ENCODE data around the gene PGLYRP4. TPM values are rescaled to one million over a fixed set of nuclear protein-coding genes. Genes with fewer than 3 reads are reported as not detected.

Gene PGLYRP4
- total RNA-seq, 2 experiments from 2014 or later: not detected

DNA sequence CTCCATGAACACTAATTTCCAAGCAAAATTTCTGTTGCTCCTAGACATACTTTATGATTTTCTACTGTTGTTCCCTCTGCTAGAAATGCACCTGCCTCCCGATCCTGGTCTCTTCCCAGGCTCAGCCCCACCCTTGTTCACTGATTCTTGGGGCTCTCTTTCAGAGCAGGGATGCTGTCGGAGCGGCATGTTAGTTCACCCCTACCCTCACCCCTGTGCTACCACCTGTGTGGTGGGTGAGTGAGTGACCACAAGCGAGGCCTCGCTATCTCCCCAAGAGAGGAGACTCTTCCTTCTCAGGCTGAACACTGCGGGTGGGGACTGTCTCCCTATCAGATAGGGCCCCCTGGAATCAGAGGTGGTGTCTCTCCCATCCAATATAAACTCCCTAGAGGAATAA, 47.1 kb upstream of the PGLYRP4 start:
- ATAC-seq (no peak), DNase-seq (no peak)
- POLR2A ChIA-PET: no interaction called here
- Mint-ChIP-seq H3K27me3 (peaks cover 6% of the 10 kb centered on the region), H3K9me3 (no peaks in the 10 kb centered on the region), H3K27ac (no peak overlapping the region), H3K4me3 (no peak overlapping the region), H3K4me1 (ENCODE audit: low read depth) (no peaks in the 10 kb centered on the region), H3K36me3 (ENCODE audit: low read depth) (no peaks in the 10 kb centered on the region)
- TF ChIP-seq, protein P1, sequence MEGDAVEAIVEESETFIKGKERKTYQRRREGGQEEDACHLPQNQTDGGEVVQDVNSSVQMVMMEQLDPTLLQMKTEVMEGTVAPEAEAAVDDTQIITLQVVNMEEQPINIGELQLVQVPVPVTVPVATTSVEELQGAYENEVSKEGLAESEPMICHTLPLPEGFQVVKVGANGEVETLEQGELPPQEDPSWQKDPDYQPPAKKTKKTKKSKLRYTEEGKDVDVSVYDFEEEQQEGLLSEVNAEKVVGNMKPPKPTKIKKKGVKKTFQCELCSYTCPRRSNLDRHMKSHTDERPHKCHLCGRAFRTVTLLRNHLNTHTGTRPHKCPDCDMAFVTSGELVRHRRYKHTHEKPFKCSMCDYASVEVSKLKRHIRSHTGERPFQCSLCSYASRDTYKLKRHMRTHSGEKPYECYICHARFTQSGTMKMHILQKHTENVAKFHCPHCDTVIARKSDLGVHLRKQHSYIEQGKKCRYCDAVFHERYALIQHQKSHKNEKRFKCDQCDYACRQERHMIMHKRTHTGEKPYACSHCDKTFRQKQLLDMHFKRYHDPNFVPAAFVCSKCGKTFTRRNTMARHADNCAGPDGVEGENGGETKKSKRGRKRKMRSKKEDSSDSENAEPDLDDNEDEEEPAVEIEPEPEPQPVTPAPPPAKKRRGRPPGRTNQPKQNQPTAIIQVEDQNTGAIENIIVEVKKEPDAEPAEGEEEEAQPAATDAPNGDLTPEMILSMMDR (IDR thresholded peaks at IDR 0.05): no peak
- CTCF ChIA-PET: no interaction called here
- intact Hi-C loops (cut with micrococcal nuclease): no loop called here

DNA sequence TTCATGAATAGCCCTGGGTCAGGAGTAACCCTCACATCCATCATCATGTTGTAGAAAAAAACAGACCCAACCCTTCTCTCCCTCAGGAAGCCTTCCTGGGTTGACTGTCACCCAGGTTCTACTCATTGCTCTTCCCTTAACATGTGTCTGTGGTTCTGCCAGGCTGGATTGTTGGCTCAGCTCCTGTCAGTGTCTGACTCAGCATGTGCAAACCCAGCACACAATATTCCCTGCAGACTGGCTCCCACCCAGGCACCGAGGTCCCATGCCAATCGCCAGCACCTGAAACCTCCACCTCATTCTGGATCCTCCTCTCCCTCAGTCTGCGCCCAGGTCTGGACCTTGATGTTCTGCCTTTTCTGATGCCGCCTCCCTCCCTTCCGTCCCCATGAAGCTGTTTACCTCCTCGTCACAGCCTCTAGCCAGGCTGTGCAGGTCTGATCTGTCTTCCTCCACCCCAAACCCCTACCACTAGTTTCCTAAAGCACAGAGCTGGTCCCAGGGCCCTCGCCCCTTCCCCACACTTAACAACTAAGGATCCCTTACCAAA, 46.6 kb upstream of the PGLYRP4 start:
- H3K9me3 Mint-ChIP-seq: no peaks in the 10 kb centered on the region
- no peak overlapping the region for H3K4me3 Mint-ChIP-seq
- no peak overlapping the region for H3K27ac Mint-ChIP-seq
- H3K36me3 Mint-ChIP-seq (ENCODE audit: low read depth): no peaks in the 10 kb centered on the region
- no peak for DNase-seq
- CTCF ChIA-PET: no interaction called here
- TF ChIP-seq, protein P1 (IDR thresholded peaks at IDR 0.05): no peak
- POLR2A ChIA-PET: no interaction called here
- ATAC-seq: no peak
- intact Hi-C loops (cut with micrococcal nuclease): no loop called here
- H3K27me3 Mint-ChIP-seq: peaks cover 6% of the 10 kb centered on the region
- H3K4me1 Mint-ChIP-seq (ENCODE audit: low read depth): no peaks in the 10 kb centered on the region

DNA sequence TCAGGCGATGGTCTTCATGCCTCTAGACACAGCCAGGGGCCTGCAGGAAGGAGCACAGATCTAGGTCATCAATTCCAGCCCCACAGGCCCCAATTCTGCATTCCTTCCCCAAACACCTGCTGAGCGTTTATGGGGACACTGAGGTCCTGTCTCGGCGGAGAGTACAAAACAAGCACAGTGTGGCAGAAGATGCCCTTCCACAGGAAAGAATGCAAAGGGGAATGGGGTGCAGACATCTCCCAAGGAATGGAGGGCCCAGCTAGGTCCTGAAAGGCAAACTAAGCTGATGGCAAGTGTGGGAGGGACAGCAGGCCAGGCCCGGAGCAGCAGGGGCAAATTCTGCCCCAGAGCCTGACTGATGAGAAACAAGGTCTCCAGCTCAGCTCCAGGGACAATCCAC, 45.8 kb upstream of the PGLYRP4 start:
- intact Hi-C loops (cut with micrococcal nuclease): no loop called here
- no peak for ATAC-seq
- ChIA-PET CTCF (no interaction called here), POLR2A (no interaction called here)
- no peak for DNase-seq
- H3K4me3 Mint-ChIP-seq: no peak overlapping the region
- TF ChIP-seq, protein P1 (IDR thresholded peaks at IDR 0.05): no peak
- H3K27me3 Mint-ChIP-seq: peaks cover 6% of the 10 kb centered on the region
- H3K27ac Mint-ChIP-seq: no peak overlapping the region
- no peaks in the 10 kb centered on the region for H3K36me3 Mint-ChIP-seq (ENCODE audit: low read depth)
- no peaks in the 10 kb centered on the region for H3K9me3 Mint-ChIP-seq
- H3K4me1 Mint-ChIP-seq (ENCODE audit: low read depth): no peaks in the 10 kb centered on the region

DNA sequence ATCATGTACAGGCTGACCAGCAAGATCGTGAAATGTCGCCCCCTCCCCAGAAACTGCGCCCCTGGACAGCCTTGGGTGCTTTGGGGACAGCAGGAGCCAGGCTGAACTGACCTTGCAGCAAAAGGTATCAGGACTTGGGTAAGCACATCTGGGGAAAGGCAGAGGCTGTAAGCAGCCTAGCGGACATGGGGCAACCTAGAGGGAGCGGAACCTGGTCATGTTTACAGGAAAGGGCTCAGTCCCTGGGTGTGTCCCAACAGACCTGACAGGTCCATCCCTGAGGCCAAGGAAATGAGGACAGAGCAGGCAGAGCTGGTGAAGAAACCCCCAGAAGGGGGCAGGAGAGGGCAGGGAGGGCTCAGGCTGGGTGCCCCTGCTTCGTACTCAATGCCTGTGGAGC, 45.3 kb upstream of the PGLYRP4 start:
- no peaks in the 10 kb centered on the region for H3K36me3 Mint-ChIP-seq (ENCODE audit: low read depth)

DNA sequence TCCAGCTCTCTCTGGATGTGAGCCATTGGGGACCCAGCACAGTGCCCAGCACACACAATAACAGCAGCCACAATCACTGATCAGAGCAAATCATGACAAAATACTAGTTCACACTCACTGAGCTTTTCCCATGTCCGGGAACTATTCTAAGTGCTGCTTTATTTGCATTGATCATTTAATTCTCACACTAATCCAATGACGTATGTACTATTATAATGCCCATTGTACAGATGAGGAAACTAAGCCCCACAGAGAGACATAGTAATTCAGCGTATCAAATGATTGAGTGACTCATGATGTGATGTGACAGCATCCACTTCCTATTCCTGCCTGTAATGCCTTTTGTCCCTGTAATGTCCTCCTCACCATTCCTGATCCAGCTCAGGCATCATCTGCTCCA, 44.2 kb upstream of the PGLYRP4 start:
- CTCF ChIA-PET: no interaction called here
- intact Hi-C loops (cut with micrococcal nuclease): no loop called here
- no peak overlapping the region for H3K4me3 Mint-ChIP-seq

More for the DNA sequence above, 45.3 kb upstream of the PGLYRP4 start:
- ChIA-PET CTCF (no interaction called here), POLR2A (no interaction called here)
- DNase-seq (no peak), ATAC-seq (no peak)
- Mint-ChIP-seq H3K27ac (no peak overlapping the region), H3K4me3 (no peak overlapping the region), H3K9me3 (no peaks in the 10 kb centered on the region), H3K27me3 (peaks cover 6% of the 10 kb centered on the region), H3K4me1 (ENCODE audit: low read depth) (no peaks in the 10 kb centered on the region)
- TF ChIP-seq, protein P1 (IDR thresholded peaks at IDR 0.05): no peak
- intact Hi-C loops (cut with micrococcal nuclease): no loop called here

More for the DNA sequence above, 44.2 kb upstream of the PGLYRP4 start:
- no peaks in the 10 kb centered on the region for H3K4me1 Mint-ChIP-seq (ENCODE audit: low read depth)
- no peak overlapping the region for H3K27ac Mint-ChIP-seq
- ATAC-seq (no peak), DNase-seq (no peak)
- H3K36me3 Mint-ChIP-seq (ENCODE audit: low read depth): no peaks in the 10 kb centered on the region
- H3K9me3 Mint-ChIP-seq: no peaks in the 10 kb centered on the region
- TF ChIP-seq, protein P1 (IDR thresholded peaks at IDR 0.05): no peak
- H3K27me3 Mint-ChIP-seq: peaks cover 6% of the 10 kb centered on the region
- POLR2A ChIA-PET: no interaction called here

All from activated CD8-positive, alpha-beta T cell treated with anti-CD3 and anti-CD28 coated beads for 36 hours (primary cell).